HCT116 (cell line): ENCODE results near the gene KHNYN. TPM values are rescaled to one million over a fixed set of nuclear protein-coding genes. Genes with fewer than 3 reads are reported as not detected.

ENCODE experiments used
- ATAC-seq: fragments of 200-7000 bp; cut with Tn5 transposase; 2 replicates; pipeline ENCODE4 v1.9.1; 2020; ENCODE audit warnings: mild to moderate bottlenecking, moderate library complexity
- BruUV-seq: library from RNA; stranded (reverse); fragments of 400-500 nt; replicated peaks from 2 replicates; lab custom pipeline; 2021; lab: Mats Ljungman, UMichigan
- CTCF ChIA-PET: fragments of 300-600 bp; sonication (Branson Sonifier 250); formaldehyde crosslinking; loops from one replicate; lab custom pipeline; 2021; ENCODE audit warnings: antibody characterized with exemption; lab: Charles Lee
- POLR2A ChIA-PET: fragments of 300-600, 350-600 bp; sonication (Branson Sonifier 250); formaldehyde crosslinking; loops from one replicate; lab custom pipeline; 2021; ENCODE audit warnings: antibody characterized with exemption; lab: Charles Lee
- RAD21 ChIA-PET, 2 experiments: fragments of 300-600 bp; sonication (Branson Sonifier 250); formaldehyde crosslinking; loops; one replicate each; lab custom pipeline; 2023; ENCODE audit warnings: low total read pairs in 2 of 2; ENCODE audit not compliant: uncharacterized antibody in 2 of 2, unreplicated experiment in 2 of 2, low non-redundant PET in 1 of 2; lab: Charles Lee
- DNase-seq: peaks from one replicate; pipeline ENCODE4 v3.0.0-alpha.2; 2010; ENCODE audit warnings: low read depth, low spot score
- H2AFZ ChIP-seq: fragments of 200-600 bp; shearing (Covaris generic), sonication (generic); 2 replicates; pipeline ENCODE4 v1.6.1; 2017; ENCODE audit warnings: low read depth, mixed run types, mixed read lengths, antibody characterized with exemption, low read length; ENCODE audit not compliant: poor library complexity, severe bottlenecking
- H3K27ac ChIP-seq: 2 replicates; pipeline ENCODE4 v1.5.1; 2012; ENCODE audit warnings: low read depth, low read length
- H3K27me3 ChIP-seq: fragments of 200-600 bp; sonication (generic); 2 replicates; pipeline ENCODE4 v1.6.1; 2016; ENCODE audit warnings: mixed run types, low read length, mixed read lengths; ENCODE audit not compliant: insufficient read depth
- H3K36me3 ChIP-seq, 2 experiments: fragments of 200-500 bp in 1 of 2; fragments of 200-600 bp in 1 of 2; sonication (Bioruptor generic) in 1 of 2; sonication (generic) in 1 of 2; 2 replicates each; pipeline versions ENCODE4 v1.5.1 to v1.6.1; 2014 to 2016; ENCODE audit warnings: low read length in 2 of 2, inconsistent platforms in 1 of 2, mixed read lengths in 1 of 2, mixed run types in 1 of 2; ENCODE audit not compliant: insufficient read depth in 2 of 2, control insufficient read depth in 1 of 2
- H3K4me1 ChIP-seq, 2 experiments: fragments of 200-600 bp in 1 of 2; sonication (generic) in 1 of 2; 2 replicates each; pipeline versions ENCODE4 v1.5.1 to v1.6.1; 2012 to 2017; ENCODE audit warnings: low read length in 2 of 2, inconsistent platforms in 1 of 2, mild to moderate bottlenecking in 1 of 2, mixed read lengths in 1 of 2, mixed run types in 1 of 2, moderate library complexity in 1 of 2; ENCODE audit not compliant: insufficient read depth in 2 of 2, control insufficient read depth in 1 of 2
- H3K4me2 ChIP-seq: fragments of 200-600 bp; sonication (generic); 2 replicates; pipeline ENCODE4 v1.6.1; 2017; ENCODE audit warnings: mixed run types, low read length, mixed read lengths
- H3K4me3 ChIP-seq, 2 experiments: fragments of 200-600 bp in 1 of 2; sonication (generic) in 1 of 2; replicated peaks in 1 of 2; 2 replicates each; pipeline ENCODE4 v1.5.1; 2011 to 2016; ENCODE audit warnings: low read length in 2 of 2, control low read depth in 1 of 2, low read depth in 1 of 2, mild to moderate bottlenecking in 1 of 2, mixed read lengths in 1 of 2, mixed run types in 1 of 2
- H3K79me2 ChIP-seq: fragments of 200-600 bp; sonication (generic); 2 replicates; pipeline ENCODE4 v1.6.1; 2017; ENCODE audit warnings: mild to moderate bottlenecking, mixed run types, low read length, moderate library complexity, mixed read lengths; ENCODE audit not compliant: insufficient read depth
- H3K9ac ChIP-seq: fragments of 200-600 bp; sonication (generic); 2 replicates; pipeline ENCODE4 v1.6.1; 2016; ENCODE audit warnings: low read length, mixed read lengths
- H3K9me2 ChIP-seq: fragments of 200-600 bp; sonication (generic), shearing (Covaris generic); 2 replicates; pipeline ENCODE4 v1.6.1; 2017; ENCODE audit warnings: mixed run types, mild to moderate bottlenecking, moderate library complexity; ENCODE audit not compliant: insufficient read depth
- H3K9me3 ChIP-seq, 2 experiments: fragments of 200-500 bp in 1 of 2; fragments of 200-600 bp in 1 of 2; sonication (Bioruptor generic) in 1 of 2; sonication (generic) in 1 of 2; 2 replicates each; pipeline ENCODE4 v1.6.1; 2014 to 2017; ENCODE audit warnings: low read length in 2 of 2, mixed read lengths in 2 of 2, inconsistent platforms in 1 of 2, low read depth in 1 of 2, mild to moderate bottlenecking in 1 of 2, mixed run types in 1 of 2, moderate library complexity in 1 of 2; ENCODE audit not compliant: control insufficient read depth in 1 of 2, insufficient read depth in 1 of 2
- H4K20me1 ChIP-seq: fragments of 200-600 bp; sonication (generic), shearing (Covaris generic); 2 replicates; pipeline ENCODE4 v1.6.1; 2017; ENCODE audit warnings: mixed run types, mild to moderate bottlenecking, moderate library complexity; ENCODE audit not compliant: insufficient read depth
- ATF3 ChIP-seq: IDR thresholded peaks from 2 replicates; pipeline ENCODE4 v1.6.1; 2012
- CBX3 ChIP-seq: IDR thresholded peaks from 2 replicates; pipeline ENCODE4 v1.6.1; 2012; ENCODE audit warnings: low read depth
- CEBPB ChIP-seq: IDR thresholded peaks from 2 replicates; pipeline ENCODE4 v1.6.1; 2012; ENCODE audit warnings: low read depth
- CTCF ChIP-seq, 3 experiments: fragments of 200-600 bp in 1 of 3; sonication (generic) in 1 of 3; IDR thresholded peaks in 2 of 3; conservative IDR thresholded peaks in 1 of 3; 2 replicates each; pipeline ENCODE4 v1.5.1; 2012 to 2017; ENCODE audit warnings: low read depth in 2 of 3, low read length in 2 of 3, antibody characterized with exemption in 1 of 3, borderline replicate concordance in 1 of 3, control low read depth in 1 of 3, mild to moderate bottlenecking in 1 of 3, mixed read lengths in 1 of 3, mixed run types in 1 of 3, moderate library complexity in 1 of 3; ENCODE audit not compliant: insufficient read depth in 1 of 3
- ELF1 ChIP-seq: IDR thresholded peaks from 2 replicates; pipeline ENCODE4 v1.6.1; 2012; ENCODE audit warnings: low read depth, borderline replicate concordance
- EZH2 ChIP-seq: fragments of 200-600 bp; sonication (generic); IDR thresholded peaks from 2 replicates; pipeline ENCODE4 v1.6.1; 2017; ENCODE audit warnings: antibody characterized with exemption, mixed run types
- EZH2phosphoT487 ChIP-seq: fragments of 200-600 bp; IDR thresholded peaks from 2 replicates; pipeline ENCODE4 v1.6.1; 2018; ENCODE audit warnings: antibody characterized with exemption, borderline replicate concordance
- FOSL1 ChIP-seq: IDR thresholded peaks from 2 replicates; pipeline ENCODE4 v1.6.1; 2012; ENCODE audit warnings: low read depth
- POLR2A ChIP-seq: IDR thresholded peaks from 2 replicates; pipeline ENCODE4 v1.7.0; 2011; ENCODE audit warnings: borderline replicate concordance; ENCODE audit not compliant: insufficient read depth, insufficient read length; ENCODE audit errors: extremely low read depth
- POLR2AphosphoS5 ChIP-seq: IDR thresholded peaks from 2 replicates; pipeline ENCODE4 v1.6.1; 2011; ENCODE audit warnings: mild to moderate bottlenecking, low read depth, low read length, moderate library complexity
- RAD21 ChIP-seq: IDR thresholded peaks from 2 replicates; pipeline ENCODE4 v1.6.1; 2012; ENCODE audit warnings: low read depth, mild to moderate bottlenecking
- REST ChIP-seq: IDR thresholded peaks from 2 replicates; pipeline ENCODE4 v1.6.1; 2012; ENCODE audit warnings: low read depth
- SIN3A ChIP-seq: IDR thresholded peaks from 2 replicates; pipeline ENCODE4 v1.6.1; 2012; ENCODE audit warnings: low read depth
- SP1 ChIP-seq: IDR thresholded peaks from 2 replicates; pipeline ENCODE4 v1.6.1; 2012; ENCODE audit warnings: low read depth
- TCF7L2 ChIP-seq: IDR thresholded peaks from 2 replicates; pipeline ENCODE4 v1.7.0; 2011; ENCODE audit warnings: borderline replicate concordance, inconsistent platforms; ENCODE audit not compliant: insufficient read depth, insufficient read length; ENCODE audit errors: extremely low read depth
- YY1 ChIP-seq: IDR thresholded peaks from 2 replicates; pipeline ENCODE4 v1.6.1; 2011; ENCODE audit warnings: low read length, low read depth, moderate library complexity, mild to moderate bottlenecking; ENCODE audit not compliant: insufficient replicate concordance; ENCODE audit errors: extremely low read depth
- ZNF274 ChIP-seq: fragments of 200-500 bp; sonication (Bioruptor generic); IDR thresholded peaks from 2 replicates; pipeline ENCODE4 v1.6.1; 2014; ENCODE audit warnings: mild to moderate bottlenecking, low read depth, low read length, inconsistent platforms
- intact Hi-C: fragments of 100-400 bp; cut with micrococcal nuclease; formaldehyde crosslinking; loops from 2 replicates; pipeline ENCODE4 v1.10.0; 2022
- total RNA-seq: library from RNA; stranded (reverse); gene quantifications from one replicate; pipeline ENCODE4 v1.2.1, GENCODE V29; 2021; ENCODE audit not compliant: unreplicated experiment

Gene KHNYN
- total RNA-seq, 1 experiment from 2014 or later, result 50.1 TPM

GRCh38 chr14:24394275-24394674, 35.5 kb upstream of the KHNYN start:
- no peaks in the 10 kb centered on the region for H4K20me1 ChIP-seq
- no peaks in the 10 kb centered on the region for H3K36me3 ChIP-seq
- H3K4me1 ChIP-seq, result peaks cover 20 to 29% of the 10 kb centered on the region in 2 experiments
- H3K27me3 ChIP-seq, result no peaks in the 10 kb centered on the region
- CTCF ChIA-PET, result no interaction called here
- no peaks in the 10 kb centered on the region for H3K9me3 ChIP-seq
- H3K79me2 ChIP-seq, result no peaks in the 10 kb centered on the region
- POLR2A ChIA-PET, result no interaction called here
- BruUV-seq, result no TSS peak
- TF ChIP-seq ATF3 (no peak), EZH2 (no peak), POLR2A (no peak), ELF1 (no peak), CTCF (IDR thresholded peaks at IDR 0.05 in 2 of 3, conservative IDR thresholded peaks at IDR 0.05 in 1 of 3; ENCODE audit: borderline replicate concordance in 1 of 3, insufficient read depth in 1 of 3, low read depth in 2 of 3, low read length in 2 of 3) (peak in 2 of 3 experiments; percentile 20 to 42; a peak in 3 of 6 replicates), TCF7L2 (no peak), ZNF274 (no peak), CEBPB (no peak), YY1 (no peak), CBX3 (no peak), REST (no peak), SIN3A (no peak), FOSL1 (no peak), SP1 (no peak), EZH2phosphoT487 (no peak), POLR2AphosphoS5 (no peak), RAD21 (peak; percentile 24; the same call in 1 of the 2 replicates)
- intact Hi-C loops, result no loop called here
- H3K4me3 ChIP-seq, result no peak overlapping the region
- peak overlapping the region; percentile 30 for H2AFZ ChIP-seq
- no peaks in the 10 kb centered on the region for H3K9me2 ChIP-seq
- peak; percentile 12 for DNase-seq
- no peak overlapping the region for H3K27ac ChIP-seq
- RAD21 ChIA-PET, result interaction anchor here in 1 of 2 experiments (0.7 kb wide), 1 partner anchor 115 kb away, joined by 3 read pairs; no protein-coding TSS in a partner anchor
- no peak overlapping the region for H3K9ac ChIP-seq
- H3K4me2 ChIP-seq, result no peak overlapping the region
- no peak for ATAC-seq
